Measurements from ENCODE around the gene C2orf15.

DNA sequence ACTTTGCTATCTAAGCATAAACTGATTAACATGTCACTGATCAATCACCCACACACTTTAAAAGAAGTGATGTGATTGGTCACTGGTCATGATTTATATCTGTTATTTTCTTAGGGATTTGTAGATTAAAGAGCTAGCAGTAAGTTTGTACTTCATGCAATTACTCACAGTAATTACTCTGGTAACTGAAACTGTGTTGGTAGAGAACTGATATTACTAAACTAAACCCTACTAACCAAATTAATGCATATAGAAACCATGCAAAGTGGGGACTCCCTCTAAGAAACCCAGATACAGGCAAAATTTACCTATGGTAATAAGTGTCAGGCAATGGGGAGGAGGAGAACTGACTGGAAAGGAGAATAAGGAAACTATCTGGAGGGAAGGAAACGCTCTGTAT, 44.8 kb upstream of the C2orf15 start:
- TF ChIP-seq, protein P1, sequence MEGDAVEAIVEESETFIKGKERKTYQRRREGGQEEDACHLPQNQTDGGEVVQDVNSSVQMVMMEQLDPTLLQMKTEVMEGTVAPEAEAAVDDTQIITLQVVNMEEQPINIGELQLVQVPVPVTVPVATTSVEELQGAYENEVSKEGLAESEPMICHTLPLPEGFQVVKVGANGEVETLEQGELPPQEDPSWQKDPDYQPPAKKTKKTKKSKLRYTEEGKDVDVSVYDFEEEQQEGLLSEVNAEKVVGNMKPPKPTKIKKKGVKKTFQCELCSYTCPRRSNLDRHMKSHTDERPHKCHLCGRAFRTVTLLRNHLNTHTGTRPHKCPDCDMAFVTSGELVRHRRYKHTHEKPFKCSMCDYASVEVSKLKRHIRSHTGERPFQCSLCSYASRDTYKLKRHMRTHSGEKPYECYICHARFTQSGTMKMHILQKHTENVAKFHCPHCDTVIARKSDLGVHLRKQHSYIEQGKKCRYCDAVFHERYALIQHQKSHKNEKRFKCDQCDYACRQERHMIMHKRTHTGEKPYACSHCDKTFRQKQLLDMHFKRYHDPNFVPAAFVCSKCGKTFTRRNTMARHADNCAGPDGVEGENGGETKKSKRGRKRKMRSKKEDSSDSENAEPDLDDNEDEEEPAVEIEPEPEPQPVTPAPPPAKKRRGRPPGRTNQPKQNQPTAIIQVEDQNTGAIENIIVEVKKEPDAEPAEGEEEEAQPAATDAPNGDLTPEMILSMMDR (IDR thresholded peaks at IDR 0.05) = no peak
- TF ChIP-seq POLR2AphosphoS5 (IDR thresholded peaks at IDR 0.05) (no peak), EP300 (IDR thresholded peaks at IDR 0.05) (no peak)
